ENCODE results near the gene SUGCT.

SUGCT gene

GRCh38 chr7:40507166-40507565, 372.4 kb downstream of the SUGCT start:
- peak in 1 of 2 donors; percentile 32 for DNase-seq
- H4K8ac ChIP-seq (ENCODE audit: low read depth, low read length), result no peak overlapping the region
- no peak overlapping the region for H3K4me2 ChIP-seq (ENCODE audit: low read length)
- no peak overlapping the region for H2BK12ac ChIP-seq (ENCODE audit: low read length)
- no peak overlapping the region for H3K23ac ChIP-seq (ENCODE audit: low read length)
- no peak overlapping the region for H2BK5ac ChIP-seq (ENCODE audit: low read depth, low read length, poor library complexity)
- no peak overlapping the region for H3K9ac ChIP-seq (ENCODE audit: low read length)
- no peaks in the 10 kb centered on the region for H3K79me2 ChIP-seq (ENCODE audit: control insufficient read depth, insufficient read depth, low read length, poor library complexity)
- no peaks in the 10 kb centered on the region for H3K9me3 ChIP-seq (ENCODE audit: insufficient read depth, low read depth, low read length)
- no peak overlapping the region for H3K4ac ChIP-seq (ENCODE audit: low read depth, low read length)
- WGBS (ENCODE audit: extremely low coverage, insufficient coverage, insufficient read length), result no CpG with 5 or more reads among the region's 6 CpGs
- H3K18ac ChIP-seq (ENCODE audit: low read length), result no peak overlapping the region
- no peak overlapping the region for H4K12ac ChIP-seq (ENCODE audit: low read depth, low read length)
- no peak overlapping the region for H3K14ac ChIP-seq (ENCODE audit: low read length)
- H3K27ac ChIP-seq (ENCODE audit: low read depth, low read length), result no peak overlapping the region
- no peak overlapping the region for H4K91ac ChIP-seq (ENCODE audit: low read depth, low read length)
- H3K4me1 ChIP-seq (ENCODE audit: control insufficient read depth in 1 of 2, insufficient read depth in 2 of 2, low read length in 2 of 2), result no peaks in the 10 kb centered on the region
- no peak overlapping the region for H2AK5ac ChIP-seq (ENCODE audit: low read length)
- no peak overlapping the region for H3K4me3 ChIP-seq (ENCODE audit: low read depth, low read length)
- H2BK120ac ChIP-seq (ENCODE audit: insufficient read depth, low read length, poor library complexity), result no peak overlapping the region
- H2AFZ ChIP-seq (ENCODE audit: insufficient read depth, low read length, poor library complexity), result no peak overlapping the region
- H3K27me3 ChIP-seq (ENCODE audit: insufficient read depth, low read length), result no peaks in the 10 kb centered on the region
- no peaks in the 10 kb centered on the region for H3K36me3 ChIP-seq (ENCODE audit: control insufficient read depth in 1 of 2, insufficient read depth in 2 of 2, low read length in 2 of 2)
- no peaks in the 10 kb centered on the region for H3K79me1 ChIP-seq (ENCODE audit: low read length)

DNA sequence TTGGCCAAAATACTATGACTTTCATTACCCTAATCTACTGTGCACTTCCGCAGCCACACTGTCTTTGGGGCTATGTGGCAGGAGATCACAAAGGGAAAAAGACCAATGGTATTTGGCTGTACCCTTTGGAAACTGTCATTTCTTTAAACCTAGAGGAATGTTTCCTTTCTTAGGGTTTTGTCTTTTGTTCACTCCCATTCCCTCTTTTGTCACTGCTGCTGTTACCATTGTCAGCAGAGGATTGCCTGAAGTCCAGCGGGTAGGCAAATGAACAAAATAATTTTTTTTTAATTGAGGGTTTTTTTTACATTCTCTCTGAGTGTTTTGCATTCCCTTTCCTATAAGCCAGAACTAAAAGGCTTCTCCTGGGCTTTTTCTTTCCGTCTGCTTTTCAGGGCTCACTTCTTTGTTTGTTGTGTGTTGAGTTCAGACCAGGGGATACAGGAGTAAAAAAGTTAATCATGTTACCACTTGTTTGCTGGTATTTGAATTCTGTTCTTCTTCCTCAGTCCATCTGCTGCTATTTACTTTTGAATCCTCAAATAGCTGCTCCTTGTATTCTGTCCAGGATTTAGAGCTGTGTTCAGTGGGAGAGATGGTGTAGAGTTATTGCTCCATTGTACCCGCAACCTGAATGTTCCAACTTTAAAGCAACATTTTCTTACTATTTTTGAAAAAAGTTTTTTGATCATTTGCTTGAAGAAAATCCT, 374.6 kb downstream of the SUGCT start:
- no peak overlapping the region for H2AFZ ChIP-seq (ENCODE audit: insufficient read depth, low read length, poor library complexity)
- no peaks in the 10 kb centered on the region for H3K36me3 ChIP-seq (ENCODE audit: control insufficient read depth in 1 of 2, insufficient read depth in 2 of 2, low read length in 2 of 2)
- H3K14ac ChIP-seq (ENCODE audit: low read length), result no peak overlapping the region
- H2BK12ac ChIP-seq (ENCODE audit: low read length), result no peak overlapping the region
- no peak overlapping the region for H2AK5ac ChIP-seq (ENCODE audit: low read length)
- no peak overlapping the region for H3K23ac ChIP-seq (ENCODE audit: low read length)
- no peaks in the 10 kb centered on the region for H3K27me3 ChIP-seq (ENCODE audit: insufficient read depth, low read length)
- H2BK120ac ChIP-seq (ENCODE audit: insufficient read depth, low read length, poor library complexity), result no peak overlapping the region
- H3K18ac ChIP-seq (ENCODE audit: low read length), result no peak overlapping the region
- no peaks in the 10 kb centered on the region for H3K9me3 ChIP-seq (ENCODE audit: insufficient read depth, low read depth, low read length)
- H3K4me1 ChIP-seq (ENCODE audit: control insufficient read depth in 1 of 2, insufficient read depth in 2 of 2, low read length in 2 of 2), result no peaks in the 10 kb centered on the region
- H3K79me2 ChIP-seq (ENCODE audit: control insufficient read depth, insufficient read depth, low read length, poor library complexity), result no peaks in the 10 kb centered on the region
- H3K4me2 ChIP-seq (ENCODE audit: low read length), result no peak overlapping the region
- H3K27ac ChIP-seq (ENCODE audit: low read depth, low read length), result no peak overlapping the region
- DNase-seq, result no peak
- no peak overlapping the region for H4K12ac ChIP-seq (ENCODE audit: low read depth, low read length)
- H4K8ac ChIP-seq (ENCODE audit: low read depth, low read length), result no peak overlapping the region
- H2BK5ac ChIP-seq (ENCODE audit: low read depth, low read length, poor library complexity), result no peak overlapping the region
- no peak overlapping the region for H4K91ac ChIP-seq (ENCODE audit: low read depth, low read length)
- no peak overlapping the region for H3K9ac ChIP-seq (ENCODE audit: low read length)
- no peak overlapping the region for H3K4ac ChIP-seq (ENCODE audit: low read depth, low read length)
- no peak overlapping the region for H3K4me3 ChIP-seq (ENCODE audit: low read depth, low read length)
- no peaks in the 10 kb centered on the region for H3K79me1 ChIP-seq (ENCODE audit: low read length)
- no CpG with 5 or more reads among the region's 4 CpGs for WGBS (ENCODE audit: extremely low coverage, insufficient coverage, insufficient read length)

DNA sequence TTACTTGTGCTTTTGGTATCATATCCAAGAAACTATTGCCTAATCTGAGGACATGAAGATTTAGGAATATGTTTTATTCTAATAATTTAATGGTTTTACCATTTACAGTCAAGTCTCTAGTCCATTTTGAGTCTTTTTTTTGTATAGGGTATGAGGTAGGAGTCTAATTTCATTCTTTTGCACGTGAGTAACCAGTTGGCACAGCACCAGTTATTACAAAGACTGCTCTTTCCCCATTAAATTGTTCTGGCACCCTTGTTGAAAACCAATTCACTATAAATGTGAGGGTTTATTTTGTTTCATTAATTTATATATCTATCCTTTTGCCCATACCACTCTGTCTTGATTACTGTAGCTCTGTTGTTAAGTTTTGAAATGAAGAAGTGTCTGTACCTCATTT, 381.6 kb downstream of the SUGCT start:
- H3K27ac ChIP-seq (ENCODE audit: low read depth, low read length), result no peak overlapping the region
- no peak overlapping the region for H3K4me2 ChIP-seq (ENCODE audit: low read length)
- no peak overlapping the region for H2AFZ ChIP-seq (ENCODE audit: insufficient read depth, low read length, poor library complexity)
- H3K79me2 ChIP-seq (ENCODE audit: control insufficient read depth, insufficient read depth, low read length, poor library complexity), result no peaks in the 10 kb centered on the region
- H2BK120ac ChIP-seq (ENCODE audit: insufficient read depth, low read length, poor library complexity), result no peak overlapping the region
- H4K8ac ChIP-seq (ENCODE audit: low read depth, low read length), result no peak overlapping the region
- no peak overlapping the region for H3K18ac ChIP-seq (ENCODE audit: low read length)
- no peak overlapping the region for H2BK12ac ChIP-seq (ENCODE audit: low read length)
- no peak overlapping the region for H3K23ac ChIP-seq (ENCODE audit: low read length)
- no peak overlapping the region for H4K91ac ChIP-seq (ENCODE audit: low read depth, low read length)
- no peak overlapping the region for H3K4me3 ChIP-seq (ENCODE audit: low read depth, low read length)
- no peaks in the 10 kb centered on the region for H3K4me1 ChIP-seq (ENCODE audit: control insufficient read depth in 1 of 2, insufficient read depth in 2 of 2, low read length in 2 of 2)
- no peak overlapping the region for H2AK5ac ChIP-seq (ENCODE audit: low read length)
- no peak overlapping the region for H3K9ac ChIP-seq (ENCODE audit: low read length)
- no peaks in the 10 kb centered on the region for H3K9me3 ChIP-seq (ENCODE audit: insufficient read depth, low read depth, low read length)
- H3K36me3 ChIP-seq (ENCODE audit: control insufficient read depth in 1 of 2, insufficient read depth in 2 of 2, low read length in 2 of 2), result no peaks in the 10 kb centered on the region
- H4K12ac ChIP-seq (ENCODE audit: low read depth, low read length), result no peak overlapping the region
- H3K27me3 ChIP-seq (ENCODE audit: insufficient read depth, low read length), result no peaks in the 10 kb centered on the region
- no CpG with 5 or more reads among the region's 1 CpG for WGBS (ENCODE audit: extremely low coverage, insufficient coverage, insufficient read length)
- H3K4ac ChIP-seq (ENCODE audit: low read depth, low read length), result no peak overlapping the region
- no peak overlapping the region for H3K14ac ChIP-seq (ENCODE audit: low read length)
- no peak for DNase-seq
- no peaks in the 10 kb centered on the region for H3K79me1 ChIP-seq (ENCODE audit: low read length)
- H2BK5ac ChIP-seq (ENCODE audit: low read depth, low read length, poor library complexity), result no peak overlapping the region

DNA sequence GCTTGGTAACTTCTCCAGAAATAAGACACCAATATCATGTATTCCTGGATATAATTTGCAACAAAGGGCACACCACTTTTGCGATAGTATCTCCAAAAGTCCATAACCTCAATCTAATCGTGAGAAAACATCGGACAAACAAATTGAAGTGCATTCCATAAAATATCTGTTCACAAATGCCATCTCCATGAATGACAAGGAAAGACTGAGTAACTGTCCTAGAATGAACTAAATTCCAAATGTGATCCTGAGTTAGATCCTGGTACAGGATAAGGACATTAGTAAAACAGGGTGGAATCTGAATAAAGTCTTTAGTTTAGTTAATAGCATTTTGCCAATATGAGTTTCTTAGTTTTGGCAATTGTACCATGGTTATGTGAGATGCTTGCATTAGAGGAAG, 384.2 kb downstream of the SUGCT start:
- Histone ChIP-seq H2BK120ac (ENCODE audit: insufficient read depth, low read length, poor library complexity) (no peak overlapping the region), H3K9me3 (ENCODE audit: insufficient read depth, low read depth, low read length) (no peaks in the 10 kb centered on the region), H3K27me3 (ENCODE audit: insufficient read depth, low read length) (no peaks in the 10 kb centered on the region), H2BK5ac (ENCODE audit: low read depth, low read length, poor library complexity) (no peak overlapping the region), H3K23ac (ENCODE audit: low read length) (no peak overlapping the region), H2AK5ac (ENCODE audit: low read length) (no peak overlapping the region), H3K9ac (ENCODE audit: low read length) (no peak overlapping the region), H3K27ac (ENCODE audit: low read depth, low read length) (no peak overlapping the region), H3K79me1 (ENCODE audit: low read length) (no peaks in the 10 kb centered on the region), H4K8ac (ENCODE audit: low read depth, low read length) (no peak overlapping the region), H3K79me2 (ENCODE audit: control insufficient read depth, insufficient read depth, low read length, poor library complexity) (no peaks in the 10 kb centered on the region), H3K36me3 (ENCODE audit: control insufficient read depth in 1 of 2, insufficient read depth in 2 of 2, low read length in 2 of 2) (no peaks in the 10 kb centered on the region), H3K4me3 (ENCODE audit: low read depth, low read length) (no peak overlapping the region), H3K4ac (ENCODE audit: low read depth, low read length) (no peak overlapping the region), H3K4me2 (ENCODE audit: low read length) (no peak overlapping the region), H4K12ac (ENCODE audit: low read depth, low read length) (no peak overlapping the region), H3K14ac (ENCODE audit: low read length) (no peak overlapping the region), H3K4me1 (ENCODE audit: control insufficient read depth in 1 of 2, insufficient read depth in 2 of 2, low read length in 2 of 2) (no peaks in the 10 kb centered on the region), H3K18ac (ENCODE audit: low read length) (no peak overlapping the region), H4K91ac (ENCODE audit: low read depth, low read length) (no peak overlapping the region), H2BK12ac (ENCODE audit: low read length) (no peak overlapping the region), H2AFZ (ENCODE audit: insufficient read depth, low read length, poor library complexity) (no peak overlapping the region)
- no CpG with 5 or more reads among the region's 3 CpGs for WGBS (ENCODE audit: extremely low coverage, insufficient coverage, insufficient read length)
- DNase-seq, result peak; percentile 1 to 79

Measured in trophoblast cell (in vitro differentiated cells and primary cell).